Measurements from ENCODE around the gene TMEM37.
"Not testable (repeated sequence)": the region's sequence is repeated elsewhere in the genome, so short reads cannot be mapped to it uniquely, and the experiment has no call there.

The TMEM37 gene

GRCh38 chr2:119431155-119431975 lies at the start of gene TMEM37:
TMEM37 (plus strand) TSS chr2:119431854; CDS start chr2:119431904, 50 bp downstream.
- peak; percentile 39 for DNase-seq

- DNase-seq, result peak; percentile 93
These were observed 48.1 kb upstream of the TMEM37 start for GRCh38 chr2:119383410-119384140.

GRCh38 chr2:119384971-119385370 lies 46.7 kb upstream of the TMEM37 start:
- no peak for DNase-seq

- DNase-seq, result no peak
These were observed 46.2 kb upstream of the TMEM37 start for GRCh38 chr2:119385466-119385865.

- DNase-seq, result peak; percentile 79
These were observed 44.1 kb upstream of the TMEM37 start for GRCh38 chr2:119387381-119388129.

- peak; percentile 43 for DNase-seq
These were observed 41.9 kb upstream of the TMEM37 start for GRCh38 chr2:119389615-119390306.

- DNase-seq, result no peak
These were observed 37.5 kb upstream of the TMEM37 start for GRCh38 chr2:119393971-119394748.

- DNase-seq, result no peak
These were observed 34.5 kb upstream of the TMEM37 start for GRCh38 chr2:119397196-119397595.

- DNase-seq, result no peak
These were observed 29.5 kb upstream of the TMEM37 start for GRCh38 chr2:119402106-119402505.

- no peak for DNase-seq
These were observed 28.8 kb upstream of the TMEM37 start for GRCh38 chr2:119402645-119403560.

GRCh38 chr2:119403618-119404017 lies 28.0 kb upstream of the TMEM37 start:
- not testable (repeated sequence) for DNase-seq

GRCh38 chr2:119405151-119405550 lies 26.5 kb upstream of the TMEM37 start:
- no peak for DNase-seq

- peak; percentile 13 for DNase-seq
These were observed 24.0 kb upstream of the TMEM37 start for GRCh38 chr2:119407430-119408220.

- DNase-seq, result no peak
These were observed 23.4 kb upstream of the TMEM37 start for GRCh38 chr2:119408221-119408619.

GRCh38 chr2:119409506-119409905 lies 22.1 kb upstream of the TMEM37 start:
- no peak for DNase-seq

GRCh38 chr2:119414894-119415293 lies 16.8 kb upstream of the TMEM37 start:
- no peak for DNase-seq

- DNase-seq, result no peak
These were observed 16.0 kb upstream of the TMEM37 start for GRCh38 chr2:119415630-119416029.

GRCh38 chr2:119416299-119416923 lies 15.2 kb upstream of the TMEM37 start:
- DNase-seq, result no peak

- no peak for DNase-seq
These were observed 13.7 kb upstream of the TMEM37 start for GRCh38 chr2:119417908-119418307.

Data from DMS 273 treated with DMSO at 0.1 percent for 48 hours (cell line).